WTC11 (cell line): Measurements from ENCODE around the gene CHST13.

Source experiments
- CREB1 ChIP-seq: sonication (generic); formaldehyde crosslinking; IDR thresholded peaks from 2 replicates; pipeline ENCODE4 v1.8.0; 2023; ENCODE audit warnings: mild to moderate bottlenecking, missing genetic modification reagents
- JUN ChIP-seq: sonication (generic); formaldehyde crosslinking; IDR thresholded peaks from 2 replicates; pipeline ENCODE4 v1.8.0; 2023; ENCODE audit warnings: mild to moderate bottlenecking, missing genetic modification reagents
- SP1 ChIP-seq: sonication (generic); formaldehyde crosslinking; conservative IDR thresholded peaks from 2 replicates; pipeline ENCODE4 v1.8.1; 2022; ENCODE audit warnings: missing genetic modification reagents
- TF ChIP-seq, protein P1 (sequence below): fragments of 200-600 bp; IDR thresholded peaks from 2 replicates; pipeline ENCODE4 v1.8.0; 2022; ENCODE audit warnings: antibody characterized with exemption
- TF ChIP-seq, protein P2 (sequence below): sonication (generic); formaldehyde crosslinking; IDR thresholded peaks from 2 replicates; pipeline ENCODE4 v1.8.0; 2023; ENCODE audit warnings: missing genetic modification reagents
- TF ChIP-seq, protein P3 (sequence below): sonication (generic); formaldehyde crosslinking; IDR thresholded peaks from 2 replicates; pipeline ENCODE4 v1.8.1; 2022; ENCODE audit warnings: low read depth, mild to moderate bottlenecking, moderate library complexity, missing genetic modification reagents, borderline replicate concordance

DNA sequence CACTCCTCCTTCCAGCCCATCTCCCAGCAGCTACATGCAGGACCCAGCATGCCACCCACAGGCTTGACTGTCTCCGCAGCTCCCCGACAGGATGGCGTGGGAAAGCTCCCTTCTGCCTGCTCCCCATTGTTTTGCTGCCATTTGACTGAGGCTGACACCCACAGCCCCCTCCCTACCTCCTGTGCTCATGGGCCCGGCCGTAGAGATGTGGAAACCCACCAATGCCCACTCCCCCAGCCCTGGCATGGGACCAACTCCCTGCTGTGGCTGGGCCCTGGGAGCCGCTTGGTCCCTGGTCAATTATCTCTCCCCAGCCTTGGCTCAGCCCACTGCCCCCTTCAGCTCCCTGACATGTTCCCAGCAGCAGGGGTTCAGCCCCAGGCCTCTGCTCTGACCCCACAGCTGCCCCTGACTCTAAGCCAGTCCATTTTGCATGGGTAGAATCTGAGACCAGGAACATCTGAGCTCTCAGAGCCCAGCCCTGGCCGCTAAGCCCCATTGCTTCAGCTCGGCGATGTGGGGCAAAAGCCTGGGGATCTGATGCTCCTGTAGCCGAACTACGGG, 26.6 kb downstream of the CHST13 start:
- TF ChIP-seq SP1 (CRISPR knock-in tag) (no peak), JUN (no peak), CREB1 (CRISPR knock-in tag) (no peak)
- TF ChIP-seq, protein P1, sequence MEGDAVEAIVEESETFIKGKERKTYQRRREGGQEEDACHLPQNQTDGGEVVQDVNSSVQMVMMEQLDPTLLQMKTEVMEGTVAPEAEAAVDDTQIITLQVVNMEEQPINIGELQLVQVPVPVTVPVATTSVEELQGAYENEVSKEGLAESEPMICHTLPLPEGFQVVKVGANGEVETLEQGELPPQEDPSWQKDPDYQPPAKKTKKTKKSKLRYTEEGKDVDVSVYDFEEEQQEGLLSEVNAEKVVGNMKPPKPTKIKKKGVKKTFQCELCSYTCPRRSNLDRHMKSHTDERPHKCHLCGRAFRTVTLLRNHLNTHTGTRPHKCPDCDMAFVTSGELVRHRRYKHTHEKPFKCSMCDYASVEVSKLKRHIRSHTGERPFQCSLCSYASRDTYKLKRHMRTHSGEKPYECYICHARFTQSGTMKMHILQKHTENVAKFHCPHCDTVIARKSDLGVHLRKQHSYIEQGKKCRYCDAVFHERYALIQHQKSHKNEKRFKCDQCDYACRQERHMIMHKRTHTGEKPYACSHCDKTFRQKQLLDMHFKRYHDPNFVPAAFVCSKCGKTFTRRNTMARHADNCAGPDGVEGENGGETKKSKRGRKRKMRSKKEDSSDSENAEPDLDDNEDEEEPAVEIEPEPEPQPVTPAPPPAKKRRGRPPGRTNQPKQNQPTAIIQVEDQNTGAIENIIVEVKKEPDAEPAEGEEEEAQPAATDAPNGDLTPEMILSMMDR: no peak
- TF ChIP-seq, protein P2, sequence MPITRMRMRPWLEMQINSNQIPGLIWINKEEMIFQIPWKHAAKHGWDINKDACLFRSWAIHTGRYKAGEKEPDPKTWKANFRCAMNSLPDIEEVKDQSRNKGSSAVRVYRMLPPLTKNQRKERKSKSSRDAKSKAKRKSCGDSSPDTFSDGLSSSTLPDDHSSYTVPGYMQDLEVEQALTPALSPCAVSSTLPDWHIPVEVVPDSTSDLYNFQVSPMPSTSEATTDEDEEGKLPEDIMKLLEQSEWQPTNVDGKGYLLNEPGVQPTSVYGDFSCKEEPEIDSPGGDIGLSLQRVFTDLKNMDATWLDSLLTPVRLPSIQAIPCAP: no peak
- TF ChIP-seq, protein P3, sequence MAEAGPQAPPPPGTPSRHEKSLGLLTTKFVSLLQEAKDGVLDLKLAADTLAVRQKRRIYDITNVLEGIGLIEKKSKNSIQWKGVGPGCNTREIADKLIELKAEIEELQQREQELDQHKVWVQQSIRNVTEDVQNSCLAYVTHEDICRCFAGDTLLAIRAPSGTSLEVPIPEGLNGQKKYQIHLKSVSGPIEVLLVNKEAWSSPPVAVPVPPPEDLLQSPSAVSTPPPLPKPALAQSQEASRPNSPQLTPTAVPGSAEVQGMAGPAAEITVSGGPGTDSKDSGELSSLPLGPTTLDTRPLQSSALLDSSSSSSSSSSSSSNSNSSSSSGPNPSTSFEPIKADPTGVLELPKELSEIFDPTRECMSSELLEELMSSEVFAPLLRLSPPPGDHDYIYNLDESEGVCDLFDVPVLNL (CRISPR knock-in tag): no peak
